Measurements from ENCODE around the gene ABCA13.

DNA sequence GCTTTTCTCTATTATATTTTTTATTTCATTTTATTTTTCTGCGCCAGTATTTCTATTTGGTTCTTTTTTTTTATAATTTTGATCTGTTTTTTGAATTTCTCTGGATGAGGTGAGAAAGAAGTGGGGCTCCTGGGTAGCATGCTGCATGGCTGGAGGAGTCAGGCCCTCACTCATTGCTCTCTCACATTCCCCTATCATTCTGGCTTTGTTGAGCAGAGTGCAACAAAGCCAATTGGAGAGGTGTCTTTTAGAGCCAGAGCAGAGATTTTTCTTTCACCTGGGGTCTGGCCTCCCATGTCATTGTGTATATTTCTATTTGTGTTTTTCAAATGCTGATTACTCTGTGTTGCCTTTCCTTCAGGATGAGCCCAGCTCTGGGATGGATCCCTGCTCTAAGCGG lies 423.1 kb downstream of the ABCA13 start:
- TF ChIP-seq CTCF (conservative IDR thresholded peaks at IDR 0.05; ENCODE audit: low read depth, low read length) = no peak
- TF ChIP-seq POLR2A (IDR thresholded peaks at IDR 0.05; ENCODE audit: low read depth, low read length) = no peak
- no peak for TF ChIP-seq CEBPB (IDR thresholded peaks at IDR 0.05; ENCODE audit: low read depth, low read length)
